Testis (tissue), 3 donors: ENCODE data around the gene CFAP410. TPM values are rescaled to one million over a fixed set of nuclear protein-coding genes. Genes with fewer than 3 reads are reported as not detected.

Source experiments
- DNase-seq: peaks from one replicate; pipeline ENCODE4 v3.0.0-alpha.2; 2019
- H3K27ac ChIP-seq, 2 donors: fragments of 200-600 bp; sonication (generic); one replicate each; pipeline ENCODE4 v1.5.1; 2019
- H3K27me3 ChIP-seq: fragments of 200-600 bp; sonication (generic); one replicate; pipeline ENCODE4 v1.5.1; 2019
- H3K36me3 ChIP-seq: fragments of 200-600 bp; sonication (generic); one replicate; pipeline ENCODE4 v1.5.1; 2017; ENCODE audit warnings: low read depth; ENCODE audit errors: missing control alignments
- H3K4me1 ChIP-seq: fragments of 200-600 bp; sonication (generic); one replicate; pipeline ENCODE4 v1.5.1; 2019
- H3K4me3 ChIP-seq, 2 donors: fragments of 200-600 bp; sonication (generic); one replicate each; pipeline ENCODE4 v1.5.1; 2017 to 2019
- H3K9me3 ChIP-seq: fragments of 200-600 bp; sonication (generic); one replicate; pipeline ENCODE4 v1.5.1; 2017
- CTCF ChIP-seq, 3 experiments: fragments of 450-650 bp in 2 of 3; fragments of 200-600 bp in 1 of 3; sonication (generic) in 1 of 3; IDR thresholded peaks; one replicate each; pipeline ENCODE4 v1.5.1; 2016 to 2019; ENCODE audit warnings: antibody characterized with exemption in 3 of 3, mild to moderate bottlenecking in 2 of 3, moderate library complexity in 1 of 3
- POLR2A ChIP-seq: fragments of 450-650 bp; IDR thresholded peaks from one replicate; pipeline ENCODE4 v1.6.1; 2017; ENCODE audit warnings: antibody characterized with exemption, mild to moderate bottlenecking, moderate library complexity
- WGBS, 2 donors: methylation state at CpG; one replicate each; pipeline ENCODE4 v1.1.5; 2018; 5-methylcytosine and 5-hydroxymethylcytosine counted together
- intact Hi-C: fragments of 100-400 bp; cut with DNase I; formaldehyde crosslinking; loops from one replicate; pipeline ENCODE4 v1.15.1; 2023; ENCODE audit warnings: low total_unique reads
- polyA plus RNA-seq: library from polyadenylated mRNA; stranded (reverse); fragments of 350-450 nt; fragmentation: Illumina TruSeq; extraction: RNeasy Lipid Tissue Mini Kit (QIAGEN cat#74804); gene quantifications from one replicate; pipeline ENCODE4 v1.2.3, GENCODE V29; 2014; ENCODE audit warnings: low read depth, low replicate concordance; ENCODE audit not compliant: insufficient read depth
- total RNA-seq, 2 donors: library from RNA; depleted of rRNA; stranded (reverse); fragments of >200 nt; gene quantifications; one replicate each; pipeline ENCODE4 v1.2.3, GENCODE V29; 2016

Gene CFAP410
- total and polyA plus RNA-seq, 3 donors from 2014 or later = 40.8 to 81.6 (median 71.7) TPM

GRCh38 chr21:44310628-44311507, 28.3 kb downstream of the CFAP410 start:
- 92 to 93% methylated on average over 18 to 28 of the region's 28 CpGs for WGBS, 2 donors
- no peaks in the 10 kb centered on the region for H3K27me3 ChIP-seq
- TF ChIP-seq CTCF (IDR thresholded peaks at IDR 0.05) (no peak), POLR2A (no peak)
- intact Hi-C loops = no loop called here
- no peaks in the 10 kb centered on the region for H3K36me3 ChIP-seq
- H3K9me3 ChIP-seq = no peaks in the 10 kb centered on the region
- DNase-seq = no peak
- H3K4me3 ChIP-seq = no peak overlapping the region
- no peak overlapping the region for H3K27ac ChIP-seq
- H3K4me1 ChIP-seq = peaks cover 32% of the 10 kb centered on the region

GRCh38 chr21:44306936-44307704, 32.1 kb downstream of the CFAP410 start:
- intact Hi-C loops = no loop called here
- WGBS, 2 donors = 53 to 57% methylated on average over 9 to 21 of the region's 21 CpGs
- Histone ChIP-seq H3K4me1 (peaks cover 63% of the 10 kb centered on the region), H3K4me3 (no peak overlapping the region), H3K27ac (peak overlapping the region; percentile 57 to 89), H3K9me3 (no peaks in the 10 kb centered on the region), H3K36me3 (no peaks in the 10 kb centered on the region), H3K27me3 (no peaks in the 10 kb centered on the region)
- peak; percentile 94 for DNase-seq
- TF ChIP-seq CTCF (IDR thresholded peaks at IDR 0.05) (no peak), POLR2A (no peak)

GRCh38 chr21:44305691-44306090, 33.5 kb downstream of the CFAP410 start:
- H3K36me3 ChIP-seq = no peaks in the 10 kb centered on the region
- no peaks in the 10 kb centered on the region for H3K27me3 ChIP-seq
- peaks cover 77% of the 10 kb centered on the region for H3K4me1 ChIP-seq
- WGBS, 2 donors = 61 to 71% methylated on average over 7 to 9 of the region's 9 CpGs
- no peak overlapping the region for H3K4me3 ChIP-seq
- no peaks in the 10 kb centered on the region for H3K9me3 ChIP-seq
- TF ChIP-seq CTCF (IDR thresholded peaks at IDR 0.05) (no peak), POLR2A (no peak)
- intact Hi-C loops = no loop called here
- H3K27ac ChIP-seq = peak overlapping the region; percentile 57 to 89
- DNase-seq = no peak

- Histone ChIP-seq H3K36me3 (no peaks in the 10 kb centered on the region), H3K9me3 (no peaks in the 10 kb centered on the region), H3K4me1 (peaks cover 79% of the 10 kb centered on the region), H3K27me3 (no peaks in the 10 kb centered on the region), H3K27ac (peak overlapping the region; percentile 57 to 89), H3K4me3 (no peak overlapping the region)
- TF ChIP-seq CTCF (IDR thresholded peaks at IDR 0.05) = peak; percentile 50 to 58 (median 55)
- TF ChIP-seq POLR2A = no peak
- WGBS, 2 donors = 37 to 59% methylated on average over 3 to 8 of the region's 8 CpGs
- intact Hi-C loops = no loop called here
- peak; percentile 78 for DNase-seq
Observed at GRCh38 chr21:44304877-44305293, 34.3 kb downstream of the CFAP410 start.
